Lower leg skin (tissue), 3 donors: ENCODE results near the gene ISYNA1.

Source experiments
- CTCF ChIP-seq, 3 donors: fragments of 450-650 bp; IDR thresholded peaks; one replicate each; pipeline ENCODE4 v1.5.1; 2016; ENCODE audit warnings: antibody characterized with exemption in 3 of 3, mild to moderate bottlenecking in 3 of 3, moderate library complexity in 2 of 3
- POLR2A ChIP-seq, 2 donors: fragments of 450-650 bp; IDR thresholded peaks; one replicate each; pipeline ENCODE4 v1.6.1; 2016 to 2017; ENCODE audit warnings: antibody characterized with exemption in 2 of 2, mild to moderate bottlenecking in 1 of 2, moderate library complexity in 1 of 2

GRCh38 chr19:18456974-18457373 lies 19.0 kb upstream of the ISYNA1 start:
- TF ChIP-seq CTCF (IDR thresholded peaks at IDR 0.05), result no peak
- no peak for TF ChIP-seq POLR2A (IDR thresholded peaks at IDR 0.05)
